Spleen (tissue), 7 donors: ENCODE results near the gene SNX9.
"Not testable (repeated sequence)": the region's sequence is repeated elsewhere in the genome, so short reads cannot be mapped to it uniquely, and the experiment has no call there.

Experiments used
- CTCF ChIP-seq, 11 experiments: fragments of 200-600 bp in 7 of 11; fragments of 450-650 bp in 4 of 11; sonication (generic) in 4 of 11; IDR thresholded peaks in 8 of 11; conservative IDR thresholded peaks in 3 of 11; 1 replicate in 7 of 11; 2 replicates in 4 of 11; pipeline versions ENCODE4 v1.4.0 to v1.8.0; 2016 to 2021; ENCODE audit warnings: antibody characterized with exemption in 11 of 11, inconsistent platforms in 4 of 11, mild to moderate bottlenecking in 1 of 11
- POLR2A ChIP-seq, 3 donors: fragments of 450-650 bp; IDR thresholded peaks; one replicate each; pipeline ENCODE4 v1.5.1; 2017; ENCODE audit warnings: antibody characterized with exemption in 3 of 3, mild to moderate bottlenecking in 1 of 3
- POLR2AphosphoS5 ChIP-seq, 3 donors: sonication (generic); formaldehyde crosslinking; IDR thresholded peaks; one replicate each; pipeline ENCODE4 v1.5.1; 2017; ENCODE audit warnings: antibody characterized with exemption in 3 of 3
- donor health status: DM: no; HTN: no; CAD: no; lungs with moderate emphysema.
- donor health status: DM: no; HTN: no; CAD: no.
- donor health status: DM: no; HTN: no; CAD: no.

- TF ChIP-seq POLR2A (IDR thresholded peaks at IDR 0.05); CTCF (IDR thresholded peaks at IDR 0.05 in 8 of 11, conservative IDR thresholded peaks at IDR 0.05 in 3 of 11); POLR2AphosphoS5 (IDR thresholded peaks at IDR 0.05): not testable (repeated sequence)
Observed at GRCh38 chr6:157940375-157941036, 117.5 kb downstream of the SNX9 start.
